Psoas muscle (tissue), 8 donors: Measurements from ENCODE around the gene LSAMP. TPM values are rescaled to one million over a fixed set of nuclear protein-coding genes. Genes with fewer than 3 reads are reported as not detected.

ENCODE experiments used
- ATAC-seq, 4 donors: fragments of 200-7000 bp; cut with Tn5 transposase; one replicate each; pipeline ENCODE4 v1.9.1; 2020; ENCODE audit warnings: moderate library complexity in 3 of 4, mild to moderate bottlenecking in 2 of 4
- DNase-seq, 2 donors: peaks; one replicate each; pipeline ENCODE4 v3.0.0-alpha.2; 2020
- H3K27ac ChIP-seq: fragments of 200-600 bp; one replicate; pipeline ENCODE4 v1.8.0; 2022
- H3K27me3 ChIP-seq, 3 donors: fragments of 200-600 bp in 1 of 3; one replicate each; pipeline versions ENCODE4 v1.6.1 to v1.8.0; 2013 to 2022; ENCODE audit warnings: low read length in 2 of 3, mild to moderate bottlenecking in 2 of 3, moderate library complexity in 1 of 3; ENCODE audit not compliant: insufficient read depth in 3 of 3
- H3K36me3 ChIP-seq, 2 donors: fragments of 200-600 bp in 1 of 2; one replicate each; pipeline versions ENCODE4 v1.6.1 to v1.8.0; 2013 to 2022; ENCODE audit warnings: low read depth in 1 of 2, mild to moderate bottlenecking in 1 of 2, moderate library complexity in 1 of 2; ENCODE audit not compliant: insufficient read depth in 1 of 2
- H3K4me1 ChIP-seq: fragments of 200-600 bp; one replicate; pipeline ENCODE4 v1.8.0; 2022
- H3K4me3 ChIP-seq: fragments of 200-600 bp; one replicate; pipeline ENCODE4 v1.8.0; 2022; ENCODE audit warnings: mild to moderate bottlenecking
- H3K9me3 ChIP-seq: fragments of 200-600 bp; one replicate; pipeline ENCODE4 v1.8.0; 2022
- WGBS, 3 donors: extraction: QIAGEN DNeasy Blood & Tissue Kit; methylation state at CpG; one replicate each; pipeline versions ENCODE4 v1.1.6 to v1.1.7; 2013; 5-methylcytosine and 5-hydroxymethylcytosine counted together
- intact Hi-C, 2 donors: fragments of 100-400 bp; cut with DNase I; formaldehyde crosslinking; loops; one replicate each; pipeline versions ENCODE4 v1.11.0 to v1.14.2; 2022
- polyA plus RNA-seq, 3 donors: library from polyadenylated mRNA; stranded (reverse); fragments of 200-250 nt; gene quantifications; one replicate each; pipeline ENCODE4 v1.2.3, GENCODE V29; 2013
- total RNA-seq, 4 donors: library from RNA; stranded (reverse); fragmentation: NEBNext Ultra II Directional in 2 of 4; extraction: Animal tissue kit (Norgen Biotek cat#: 25700) in 2 of 4; gene quantifications; one replicate each; pipeline versions ENCODE4 v1.2.1 to v1.2.4, GENCODE V29; 2021 to 2023
- TF ChIP-seq, protein P1 (sequence below): fragments of 200-600 bp; IDR thresholded peaks from one replicate; pipeline ENCODE4 v1.8.0; 2022; ENCODE audit warnings: antibody characterized with exemption
- donor health status: healthy with polysubstance abuse.
- donor health status: DM: no; HTN: no; CAD: no; lungs with moderate emphysema.
- donor health status: Bipolar disorder and iron deficiency.
- donor health status: healthy.
- donor health status: DM: yes; HTN: yes; CAD: no.
- donor health status: DM: no; HTN: no; CAD: no.
- donor health status: DM: no; HTN: no; CAD: no.
- donor health status: DM: yes; HTN: yes; CAD: no.

Gene LSAMP
- total and polyA plus RNA-seq, 7 donors: 0.01 to 0.17 (median 0.04) TPM; not detected in 4

DNA sequence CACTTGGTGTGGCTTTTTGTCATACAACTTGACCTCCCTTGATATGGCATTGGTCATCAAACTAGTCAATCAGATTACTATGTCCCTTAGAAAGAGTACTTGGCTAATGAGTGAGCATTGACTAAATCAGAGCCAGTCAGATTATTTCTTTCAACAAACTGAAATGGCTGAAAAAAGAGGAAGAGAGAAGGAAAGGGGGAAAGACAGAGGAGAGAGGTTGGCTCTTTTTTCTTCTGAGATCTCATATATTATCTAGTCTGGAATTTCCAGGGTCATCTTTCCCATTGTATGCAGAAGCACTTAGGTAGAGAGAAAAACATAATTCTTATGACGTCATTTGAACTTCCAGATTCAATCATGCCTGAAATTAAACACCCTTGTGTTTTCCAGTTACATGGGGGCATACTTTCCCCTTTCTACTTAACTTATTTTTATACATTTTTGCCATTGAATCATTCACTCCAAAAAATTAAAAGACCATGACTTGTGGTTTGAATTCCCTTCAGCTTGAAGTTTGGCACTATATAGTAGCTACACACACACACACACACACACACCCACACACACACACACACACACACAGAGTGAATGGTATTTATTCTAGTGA is 387.8 kb downstream of the LSAMP start:
- ATAC-seq: no peak
- WGBS, 3 donors: 23 to 50% (median 29%) methylated on average over 1 of the region's 1 CpG
- Histone ChIP-seq H3K36me3 (no peaks in the 10 kb centered on the region), H3K27ac (no peak overlapping the region), H3K9me3 (no peaks in the 10 kb centered on the region), H3K27me3 (no peaks in the 10 kb centered on the region), H3K4me3 (no peak overlapping the region), H3K4me1 (no peaks in the 10 kb centered on the region)
- intact Hi-C loops: no loop called here
- DNase-seq: no peak
- TF ChIP-seq, protein P1, sequence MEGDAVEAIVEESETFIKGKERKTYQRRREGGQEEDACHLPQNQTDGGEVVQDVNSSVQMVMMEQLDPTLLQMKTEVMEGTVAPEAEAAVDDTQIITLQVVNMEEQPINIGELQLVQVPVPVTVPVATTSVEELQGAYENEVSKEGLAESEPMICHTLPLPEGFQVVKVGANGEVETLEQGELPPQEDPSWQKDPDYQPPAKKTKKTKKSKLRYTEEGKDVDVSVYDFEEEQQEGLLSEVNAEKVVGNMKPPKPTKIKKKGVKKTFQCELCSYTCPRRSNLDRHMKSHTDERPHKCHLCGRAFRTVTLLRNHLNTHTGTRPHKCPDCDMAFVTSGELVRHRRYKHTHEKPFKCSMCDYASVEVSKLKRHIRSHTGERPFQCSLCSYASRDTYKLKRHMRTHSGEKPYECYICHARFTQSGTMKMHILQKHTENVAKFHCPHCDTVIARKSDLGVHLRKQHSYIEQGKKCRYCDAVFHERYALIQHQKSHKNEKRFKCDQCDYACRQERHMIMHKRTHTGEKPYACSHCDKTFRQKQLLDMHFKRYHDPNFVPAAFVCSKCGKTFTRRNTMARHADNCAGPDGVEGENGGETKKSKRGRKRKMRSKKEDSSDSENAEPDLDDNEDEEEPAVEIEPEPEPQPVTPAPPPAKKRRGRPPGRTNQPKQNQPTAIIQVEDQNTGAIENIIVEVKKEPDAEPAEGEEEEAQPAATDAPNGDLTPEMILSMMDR: no peak

DNA sequence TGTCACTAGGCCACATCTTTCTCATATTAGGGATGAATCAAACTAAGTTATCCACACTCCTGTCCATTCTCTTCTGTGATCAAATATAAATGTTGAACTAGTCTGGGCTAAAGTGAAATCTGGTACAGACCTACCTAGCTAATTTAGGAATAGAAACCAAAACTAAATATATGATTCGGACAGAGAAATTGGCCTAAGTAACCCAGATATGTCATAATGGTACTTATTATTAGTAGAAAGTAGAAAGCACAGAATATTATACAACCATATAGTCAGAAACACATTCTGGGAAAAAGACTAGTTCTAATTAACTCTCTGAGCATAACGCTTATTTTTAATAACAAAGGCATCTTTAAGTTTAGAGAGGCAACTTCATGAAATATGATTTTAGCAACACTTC is 389.0 kb downstream of the LSAMP start:
- Histone ChIP-seq H3K27ac (no peak overlapping the region), H3K4me3 (no peak overlapping the region), H3K27me3 (no peaks in the 10 kb centered on the region), H3K4me1 (no peaks in the 10 kb centered on the region), H3K9me3 (no peaks in the 10 kb centered on the region), H3K36me3 (no peaks in the 10 kb centered on the region)
- ATAC-seq: no peak
- TF ChIP-seq, protein P1: no peak
- DNase-seq: no peak
- intact Hi-C loops: no loop called here
- 87 to 93% (median 93%) methylated on average over 2 of the region's 2 CpGs for WGBS, 3 donors

DNA sequence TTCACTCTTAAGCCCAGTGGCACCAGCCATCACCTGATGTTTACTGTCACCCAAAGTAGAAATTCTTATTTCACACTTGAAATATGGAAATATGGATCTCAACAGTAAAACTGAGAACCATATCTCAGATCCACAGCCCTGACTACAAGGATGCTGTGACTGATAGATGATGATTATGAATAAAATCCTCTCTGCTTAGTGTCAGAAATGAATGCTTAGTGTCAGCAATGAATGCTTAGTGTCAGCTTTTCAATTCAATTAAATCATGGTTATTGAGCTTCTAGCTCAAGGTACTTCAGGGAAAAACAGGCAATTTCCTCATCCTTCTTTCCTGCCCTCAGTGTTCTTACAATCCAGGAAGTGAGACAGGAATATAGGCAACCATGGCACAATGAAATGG is 392.3 kb downstream of the LSAMP start:
- H3K36me3 ChIP-seq: no peaks in the 10 kb centered on the region
- H3K4me1 ChIP-seq: no peaks in the 10 kb centered on the region
- DNase-seq: no peak
- no peaks in the 10 kb centered on the region for H3K27me3 ChIP-seq
- TF ChIP-seq, protein P1: no peak
- no peak for ATAC-seq
- intact Hi-C loops: no loop called here
- H3K9me3 ChIP-seq: no peaks in the 10 kb centered on the region
- H3K4me3 ChIP-seq: no peak overlapping the region
- H3K27ac ChIP-seq: no peak overlapping the region

DNA sequence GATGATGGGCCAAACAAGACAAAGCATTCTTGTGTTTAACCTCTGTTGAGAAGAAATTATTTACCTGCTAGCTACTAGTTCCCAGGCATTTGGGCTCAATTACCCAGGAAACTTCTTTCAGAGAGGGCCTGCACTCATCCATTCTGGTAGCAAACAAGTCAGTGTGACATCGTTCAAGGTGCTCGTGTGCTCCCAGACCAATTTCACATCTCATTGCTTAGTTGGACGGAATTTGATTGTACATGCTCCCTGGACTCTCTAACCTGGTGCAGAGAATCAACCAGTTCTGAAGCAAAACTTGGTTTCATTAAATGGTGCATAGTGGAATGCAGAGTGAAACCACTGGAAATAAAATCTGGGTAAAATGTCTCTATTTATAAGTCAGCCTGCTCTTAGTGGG is 392.7 kb downstream of the LSAMP start:
- intact Hi-C loops: no loop called here
- no peak overlapping the region for H3K4me3 ChIP-seq
- H3K27ac ChIP-seq: no peak overlapping the region
- no peaks in the 10 kb centered on the region for H3K9me3 ChIP-seq
- 83 to 86% (median 84%) methylated on average over 3 of the region's 3 CpGs for WGBS, 3 donors
- H3K4me1 ChIP-seq: no peaks in the 10 kb centered on the region
- H3K27me3 ChIP-seq: no peaks in the 10 kb centered on the region
- TF ChIP-seq, protein P1: no peak
- no peak for ATAC-seq
- no peaks in the 10 kb centered on the region for H3K36me3 ChIP-seq
- DNase-seq: no peak

DNA sequence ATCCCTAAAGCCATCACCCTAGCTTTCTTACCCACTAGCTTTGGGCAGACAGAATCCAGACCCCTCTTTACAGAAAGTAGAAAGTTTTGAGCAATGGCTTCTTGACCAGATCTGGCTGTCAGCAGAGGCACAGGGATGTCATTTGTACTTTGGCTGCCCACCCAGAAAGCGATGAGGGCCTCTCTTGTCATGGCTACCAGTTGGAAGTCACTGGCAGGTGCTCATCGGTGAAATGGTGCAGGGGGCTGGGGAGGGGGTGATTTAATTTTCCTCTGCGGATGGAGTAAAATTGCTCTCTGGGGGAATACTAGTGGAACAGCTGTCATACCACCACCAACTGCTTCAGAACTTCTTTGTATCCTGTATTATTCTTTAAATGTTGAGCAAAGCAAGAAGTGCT is 393.7 kb downstream of the LSAMP start:
- intact Hi-C loops: no loop called here
- H3K4me3 ChIP-seq: no peak overlapping the region
- no peak overlapping the region for H3K27ac ChIP-seq
- DNase-seq: no peak
- H3K9me3 ChIP-seq: no peaks in the 10 kb centered on the region
- ATAC-seq: no peak
- H3K36me3 ChIP-seq: no peaks in the 10 kb centered on the region
- TF ChIP-seq, protein P1: no peak
- H3K4me1 ChIP-seq: no peaks in the 10 kb centered on the region
- H3K27me3 ChIP-seq: no peaks in the 10 kb centered on the region
- WGBS, 3 donors: 27 to 40% (median 34%) methylated on average over 3 of the region's 3 CpGs
